IMR-90 (cell line): ENCODE measurements around the gene ITGA6.

ENCODE experiments used
- CEBPB ChIP-seq: IDR thresholded peaks from 2 replicates; pipeline ENCODE4 v1.6.1; 2012; ENCODE audit warnings: low read depth, low read length, improper control_type of control experiment
- CTCF ChIP-seq: conservative IDR thresholded peaks from 2 replicates; pipeline ENCODE4 v1.5.1; 2012; ENCODE audit warnings: mild to moderate bottlenecking, low read depth, low read length, improper control_type of control experiment
- TF ChIP-seq, protein P1 (sequence below): fragments of 150-350 bp; IDR thresholded peaks from 2 replicates; pipeline ENCODE4 v1.6.1; 2017; ENCODE audit warnings: mild to moderate bottlenecking, antibody characterized with exemption, low read length, low read depth

DNA sequence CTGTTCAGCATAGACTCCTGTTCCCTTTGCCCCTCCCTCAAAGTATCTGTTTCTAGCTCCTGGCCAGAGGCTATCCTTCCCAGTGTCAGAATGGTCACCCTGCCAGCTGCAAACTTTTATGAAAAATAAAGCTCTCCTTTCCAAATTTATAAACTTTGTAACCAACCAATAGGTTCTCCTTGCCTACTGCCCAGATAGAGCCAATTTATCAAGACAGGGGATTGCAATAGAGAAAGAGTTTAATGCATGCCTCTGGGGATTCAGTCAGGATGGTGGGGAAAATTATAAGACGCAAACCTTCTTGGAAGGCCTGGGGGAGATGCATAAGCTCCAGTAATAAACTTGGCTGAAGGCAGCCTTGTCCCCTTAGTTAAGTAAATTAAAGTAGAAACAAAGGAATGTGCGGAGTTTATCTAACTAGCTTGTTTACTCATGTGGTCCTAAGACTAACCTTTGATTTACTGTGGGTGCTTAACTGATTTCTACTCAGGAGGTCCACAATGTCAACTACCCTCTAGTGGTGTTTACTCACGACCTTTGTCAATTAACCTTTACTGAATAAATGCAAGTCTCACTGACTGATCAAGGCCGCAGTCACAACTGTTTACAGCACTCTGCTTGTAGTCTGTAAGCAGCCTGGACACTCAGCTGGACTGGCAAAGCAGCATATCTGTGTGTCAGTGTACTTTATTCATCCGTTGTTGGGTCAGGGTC, 85.6 kb downstream of the ITGA6 start:
- TF ChIP-seq CTCF (no peak), CEBPB (no peak)
- TF ChIP-seq, protein P1, sequence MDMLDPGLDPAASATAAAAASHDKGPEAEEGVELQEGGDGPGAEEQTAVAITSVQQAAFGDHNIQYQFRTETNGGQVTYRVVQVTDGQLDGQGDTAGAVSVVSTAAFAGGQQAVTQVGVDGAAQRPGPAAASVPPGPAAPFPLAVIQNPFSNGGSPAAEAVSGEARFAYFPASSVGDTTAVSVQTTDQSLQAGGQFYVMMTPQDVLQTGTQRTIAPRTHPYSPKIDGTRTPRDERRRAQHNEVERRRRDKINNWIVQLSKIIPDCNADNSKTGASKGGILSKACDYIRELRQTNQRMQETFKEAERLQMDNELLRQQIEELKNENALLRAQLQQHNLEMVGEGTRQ = no peak
